ENCODE data around the gene IL5.
"Not testable (repeated sequence)": the region's sequence is repeated elsewhere in the genome, so short reads cannot be mapped to it uniquely, and the experiment has no call there.

The IL5 gene

DNA sequence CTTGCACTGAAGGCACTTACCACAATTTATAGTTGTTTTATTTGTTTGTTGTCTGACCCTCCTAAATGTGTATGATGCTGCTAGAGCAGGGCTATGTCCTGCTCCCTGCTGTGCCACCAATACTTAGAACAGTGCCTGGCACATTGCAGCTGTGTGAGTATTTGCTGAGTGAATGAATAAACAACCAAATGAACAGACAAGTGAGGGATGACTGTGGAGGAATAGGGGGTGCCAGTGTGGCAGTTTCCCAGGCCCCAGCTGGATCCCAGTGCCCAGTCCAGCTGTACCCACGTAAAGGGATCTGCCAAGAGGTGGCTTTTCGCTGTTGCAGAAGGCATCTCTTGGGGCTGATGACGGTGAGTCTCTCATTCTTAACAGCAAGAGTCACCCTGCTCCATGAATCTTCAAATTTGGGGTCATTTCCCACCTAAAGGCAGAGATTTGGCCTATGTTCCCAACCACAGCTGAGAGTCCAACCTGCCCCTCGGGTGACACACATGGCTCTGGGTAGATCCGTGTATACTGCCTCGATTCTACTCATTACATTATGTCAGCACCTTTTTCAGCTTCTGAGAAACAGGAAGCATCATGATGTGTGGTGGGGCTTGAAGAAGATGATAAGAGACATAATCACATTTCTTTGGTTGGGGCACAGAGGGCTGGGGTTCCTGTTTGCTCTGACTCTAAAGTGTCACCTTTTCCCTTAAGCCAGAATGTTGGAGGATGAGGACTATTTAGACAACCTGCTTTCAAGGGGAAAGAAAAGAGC lies 14.3 kb downstream of the IL5 start:
- no peak for DNase-seq (ENCODE audit: low read depth)

DNA sequence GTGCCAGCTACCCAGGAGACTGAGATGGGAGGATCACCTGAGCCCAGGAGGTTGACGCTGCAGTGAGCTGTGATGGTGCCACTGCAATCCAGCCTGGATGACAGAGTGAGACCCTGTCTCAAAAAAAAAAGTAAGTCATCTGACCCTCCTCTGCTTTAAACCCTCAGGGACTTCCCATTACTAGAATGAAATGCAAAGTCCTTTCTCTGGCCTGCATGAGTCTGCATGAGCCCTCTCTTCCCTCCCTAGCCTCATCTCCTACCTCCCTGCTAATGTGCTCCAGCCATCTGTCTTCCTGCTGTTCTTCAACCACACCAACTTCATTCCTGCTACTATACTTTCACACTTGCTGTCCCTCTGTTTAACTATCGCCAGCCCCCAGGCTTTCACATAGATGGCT lies 15.3 kb downstream of the IL5 start:
- no peak for DNase-seq (ENCODE audit: low read depth)

DNA sequence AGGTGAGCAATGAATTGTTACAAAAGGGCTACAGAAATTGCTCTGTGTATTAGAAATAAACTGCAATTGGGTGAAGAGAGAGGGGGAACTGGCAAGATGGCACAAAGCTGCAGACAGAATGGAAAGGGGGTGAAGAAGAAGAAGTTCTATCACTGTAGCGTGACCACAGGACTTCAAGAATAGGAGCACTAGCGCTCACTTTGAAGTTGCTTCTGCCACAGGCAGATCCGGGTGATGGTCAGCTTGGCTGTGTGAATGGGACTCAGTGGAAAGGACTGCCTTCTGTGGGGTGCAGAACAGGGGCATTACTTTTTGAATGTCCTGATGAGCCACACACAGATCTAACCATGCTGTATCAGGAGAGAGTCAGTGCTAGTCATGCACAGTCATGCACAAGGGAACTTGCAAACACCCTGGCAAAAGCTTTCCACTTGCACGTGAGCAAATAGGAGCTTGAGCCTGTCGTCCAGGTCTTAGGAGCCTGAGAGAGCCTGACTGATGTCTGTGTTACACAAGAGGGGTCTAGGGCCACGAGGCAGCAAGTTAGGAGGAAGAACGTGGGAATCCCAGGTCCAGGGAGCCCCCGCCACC lies 16.3 kb downstream of the IL5 start:
- no peak for DNase-seq (ENCODE audit: low read depth)

DNA sequence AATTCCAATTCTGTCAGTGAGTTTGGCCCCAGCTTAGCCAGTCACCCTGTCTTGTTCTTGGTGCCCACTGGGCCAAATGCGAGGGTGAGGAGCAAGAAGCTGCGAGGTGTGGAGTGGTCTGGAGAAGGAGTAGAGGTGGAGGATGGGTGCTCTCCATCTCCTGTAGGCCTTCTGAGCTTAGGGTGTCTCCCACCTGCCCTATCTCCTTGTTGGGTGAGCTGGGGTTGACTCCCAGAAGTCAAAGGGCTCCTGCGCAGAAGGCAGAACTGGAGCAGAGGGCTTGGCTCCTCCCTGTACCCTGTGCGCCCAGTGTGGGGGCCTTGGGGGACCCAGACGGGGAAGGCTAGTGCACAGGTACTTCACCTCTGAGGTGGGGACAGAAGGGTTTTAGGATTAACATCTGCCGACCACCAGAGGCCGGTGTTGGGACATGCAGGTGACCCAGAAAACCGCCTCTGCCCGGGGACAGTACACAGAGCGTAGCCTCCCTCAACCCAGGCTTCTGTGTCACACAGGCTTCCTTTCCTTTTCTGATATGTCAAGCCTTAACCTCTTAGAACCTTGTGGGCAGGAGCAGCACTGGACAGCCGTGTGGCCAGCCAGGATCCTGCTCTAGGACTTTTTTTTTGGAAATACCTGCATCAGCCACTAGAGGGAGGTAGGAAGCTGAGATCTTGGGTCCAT lies 16.9 kb downstream of the IL5 start:
- DNase-seq (ENCODE audit: low read depth) = peak; percentile 25

DNA sequence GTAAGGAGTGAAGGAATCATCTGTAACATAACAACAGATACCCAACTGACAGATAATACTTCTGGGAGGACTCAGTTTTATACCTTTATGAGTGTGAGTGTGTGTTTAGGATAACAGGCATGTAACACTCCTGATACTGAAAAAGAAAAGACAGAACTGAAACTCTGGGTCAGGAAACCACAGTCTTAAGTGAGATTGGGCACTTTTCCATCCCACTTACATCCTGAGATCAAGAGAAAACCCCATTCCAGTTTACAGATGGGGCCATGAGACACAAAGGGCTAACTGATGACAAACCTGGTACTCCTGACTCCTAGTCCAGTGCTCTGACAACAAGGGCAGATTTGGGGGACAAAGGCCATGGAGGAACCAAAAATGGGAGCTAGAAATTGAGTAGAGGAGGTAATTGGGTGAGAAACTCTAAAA lies 18.0 kb downstream of the IL5 start:
- DNase-seq (ENCODE audit: low read depth) = no peak

DNA sequence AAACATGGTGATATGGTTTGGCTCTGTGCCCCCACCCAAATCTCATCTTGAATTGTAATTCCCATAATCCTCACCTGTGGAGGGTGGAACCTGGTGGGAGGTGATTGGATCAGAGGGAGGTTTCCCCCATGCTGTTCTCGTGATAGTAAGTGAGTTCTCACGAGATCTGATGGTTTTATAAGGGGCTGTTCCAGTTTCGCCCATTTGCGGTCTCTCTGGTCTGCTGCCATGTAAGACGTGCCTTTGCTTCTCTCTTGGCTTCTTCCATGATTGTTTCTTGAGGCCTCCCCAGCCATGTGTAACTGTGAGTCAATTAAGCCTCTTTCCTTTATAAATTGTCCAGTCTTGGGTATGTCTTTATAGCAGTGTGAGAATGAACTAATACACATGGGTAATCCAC lies 18.4 kb downstream of the IL5 start:
- DNase-seq (ENCODE audit: low read depth) = not testable (repeated sequence)

DNA sequence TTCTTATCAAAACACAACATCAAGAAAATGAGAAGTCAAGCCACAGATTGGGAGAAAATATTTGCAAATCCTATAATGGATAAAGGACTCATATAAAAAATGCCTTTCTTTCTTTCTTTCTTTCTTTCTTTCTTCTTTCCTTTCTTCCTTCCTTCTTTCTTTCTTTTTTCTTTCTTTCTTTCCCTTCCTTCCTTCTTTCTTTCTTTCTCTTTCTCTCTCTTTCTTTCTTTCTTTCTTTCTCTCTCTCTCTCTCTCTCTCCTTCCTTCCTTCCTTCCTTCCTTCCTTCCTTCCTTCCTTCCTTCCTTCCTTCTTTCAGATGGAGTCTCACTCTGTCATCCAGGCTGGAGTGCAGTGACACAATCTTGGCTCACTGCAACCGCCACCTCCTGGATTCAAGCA lies 21.3 kb downstream of the IL5 start:
- not testable (repeated sequence) for DNase-seq (ENCODE audit: low read depth)

DNA sequence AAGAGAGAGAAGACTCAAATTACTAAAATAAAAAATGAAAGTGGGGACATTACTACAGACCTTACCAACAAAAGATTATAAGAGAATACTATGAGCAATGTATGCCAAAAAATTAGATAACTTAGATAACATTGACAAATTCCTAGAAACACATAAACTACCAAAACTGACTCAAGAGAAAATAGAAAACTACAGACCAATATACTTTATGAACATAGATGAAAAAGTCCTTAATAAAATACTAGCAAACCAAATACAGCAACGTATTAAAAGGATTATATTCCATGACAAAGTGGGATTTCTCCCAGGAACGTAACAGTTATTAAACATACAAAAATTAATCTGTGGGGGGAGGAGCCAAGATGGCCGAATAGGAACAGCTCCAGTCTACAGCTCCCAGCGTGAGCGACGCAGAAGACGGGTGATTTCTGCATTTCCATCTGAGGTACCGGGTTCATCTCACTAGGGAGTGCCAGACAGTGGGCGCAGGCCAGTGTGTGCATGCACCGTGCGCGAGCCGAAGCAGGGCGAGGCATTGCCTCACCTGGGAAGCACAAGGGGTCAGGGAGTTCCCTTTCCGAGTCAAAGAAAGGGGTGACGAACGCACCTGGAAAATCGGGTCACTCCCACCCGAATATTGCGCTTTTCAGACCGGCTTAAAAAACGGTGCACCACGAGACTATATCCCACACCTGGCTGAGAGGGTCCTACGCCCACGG lies 29.5 kb downstream of the IL5 start:
- DNase-seq (ENCODE audit: low read depth) = not testable (repeated sequence)

DNA sequence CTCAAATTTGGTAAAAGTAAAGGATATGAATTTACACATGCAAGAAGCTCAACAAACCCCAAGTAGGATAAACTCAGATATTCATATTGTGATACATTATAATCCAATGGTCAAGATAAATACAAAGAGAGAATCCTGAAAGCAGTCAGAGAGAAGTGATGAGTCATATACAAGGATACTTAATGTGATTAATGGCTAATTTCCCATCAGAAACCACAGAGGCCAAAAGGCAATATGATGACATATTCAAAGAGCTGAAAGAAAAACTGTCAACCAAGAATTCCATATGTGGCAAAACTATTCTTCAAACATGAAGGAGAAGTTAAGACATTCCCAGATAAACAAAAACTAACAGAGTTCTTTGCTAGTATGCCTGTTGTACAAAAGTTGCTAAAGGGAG lies 33.2 kb downstream of the IL5 start:
- peak; percentile 18 for DNase-seq (ENCODE audit: low read depth)

DNA sequence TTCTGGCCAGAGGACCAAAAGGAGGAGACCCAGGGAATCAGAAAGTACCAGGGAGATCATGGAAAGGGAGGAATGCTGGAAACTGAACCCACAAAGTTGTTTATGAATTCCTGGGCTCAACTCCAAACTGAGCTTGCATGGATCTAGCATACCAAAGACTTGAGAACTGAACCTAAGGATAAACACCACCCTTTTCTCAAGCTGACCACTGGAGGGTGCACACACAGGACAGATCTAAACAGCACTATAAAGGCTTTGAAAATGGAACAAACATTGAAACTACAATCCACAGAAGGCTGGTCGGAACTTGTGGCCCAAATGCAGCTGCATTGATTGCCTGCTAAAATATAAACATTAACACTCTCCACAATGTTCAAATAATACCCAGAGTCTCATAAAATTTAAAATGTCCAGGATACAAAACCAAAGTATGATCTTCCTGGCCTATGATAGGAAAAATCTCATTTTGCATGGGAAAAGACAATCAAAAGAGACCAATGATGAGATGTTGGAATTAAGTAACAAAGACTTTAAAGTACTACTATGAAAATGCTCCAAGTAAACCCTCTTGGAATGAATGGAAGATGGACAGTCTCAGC lies 37.1 kb downstream of the IL5 start:
- DNase-seq (ENCODE audit: low read depth) = peak; percentile 91

DNA sequence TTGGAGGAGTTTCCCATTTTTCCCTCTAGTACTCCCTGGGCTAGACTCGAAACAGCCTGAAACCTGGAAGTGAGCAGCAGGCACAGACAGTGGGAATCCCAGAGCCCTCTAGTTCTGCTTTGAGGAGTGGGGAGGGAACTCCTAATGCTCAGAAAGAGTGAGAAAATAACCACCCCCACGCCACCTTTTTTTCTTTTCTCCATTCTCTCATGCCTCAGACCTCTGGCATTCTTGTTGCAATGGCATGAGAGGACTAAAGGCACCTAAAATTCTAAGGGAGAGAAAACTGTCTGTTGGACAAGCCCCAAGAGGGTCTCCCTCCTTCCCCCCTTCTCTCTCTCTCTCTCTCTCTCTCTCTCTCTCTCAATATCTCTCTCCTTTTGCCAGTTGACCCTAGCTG lies 37.7 kb downstream of the IL5 start:
- DNase-seq (ENCODE audit: low read depth) = no peak

DNA sequence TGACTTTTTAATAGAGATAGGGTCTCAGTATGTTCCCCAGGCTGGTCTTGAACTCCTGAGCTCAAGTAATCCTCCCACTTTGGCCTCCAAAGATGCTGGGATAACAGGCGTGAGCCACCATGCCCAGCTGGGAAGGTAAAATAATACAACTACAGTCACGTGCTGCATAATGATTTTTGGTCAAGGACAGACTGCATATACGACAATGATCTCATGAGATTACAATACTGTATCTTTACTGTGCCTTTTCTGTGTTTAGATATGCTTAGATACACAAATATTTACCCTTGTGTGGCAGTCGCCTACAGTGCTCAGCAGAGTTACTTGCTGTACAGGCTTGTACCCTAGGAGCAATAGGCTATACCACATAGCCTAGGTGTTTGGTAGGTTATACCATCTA lies 38.6 kb downstream of the IL5 start:
- DNase-seq (ENCODE audit: low read depth) = no peak

DNA sequence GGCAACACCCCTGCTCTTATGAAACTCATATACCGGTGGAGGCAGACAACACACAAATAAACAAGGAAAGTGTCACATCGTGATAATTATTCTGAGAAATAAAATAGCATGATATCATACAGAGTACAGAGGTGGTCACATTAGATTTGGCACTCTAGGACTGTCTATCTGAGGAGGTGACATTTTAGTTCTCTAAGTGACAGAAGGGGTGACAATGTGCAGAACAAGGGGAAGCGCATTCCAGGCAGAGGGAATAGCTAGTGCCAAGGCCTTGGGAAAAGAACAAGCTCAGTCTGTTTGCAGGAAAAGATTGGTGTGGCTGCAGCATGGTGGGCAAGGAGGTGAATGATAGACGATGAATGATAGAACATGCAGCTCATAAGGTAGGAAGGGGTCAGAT lies 40.1 kb downstream of the IL5 start:
- DNase-seq (ENCODE audit: low read depth) = no peak

DNA sequence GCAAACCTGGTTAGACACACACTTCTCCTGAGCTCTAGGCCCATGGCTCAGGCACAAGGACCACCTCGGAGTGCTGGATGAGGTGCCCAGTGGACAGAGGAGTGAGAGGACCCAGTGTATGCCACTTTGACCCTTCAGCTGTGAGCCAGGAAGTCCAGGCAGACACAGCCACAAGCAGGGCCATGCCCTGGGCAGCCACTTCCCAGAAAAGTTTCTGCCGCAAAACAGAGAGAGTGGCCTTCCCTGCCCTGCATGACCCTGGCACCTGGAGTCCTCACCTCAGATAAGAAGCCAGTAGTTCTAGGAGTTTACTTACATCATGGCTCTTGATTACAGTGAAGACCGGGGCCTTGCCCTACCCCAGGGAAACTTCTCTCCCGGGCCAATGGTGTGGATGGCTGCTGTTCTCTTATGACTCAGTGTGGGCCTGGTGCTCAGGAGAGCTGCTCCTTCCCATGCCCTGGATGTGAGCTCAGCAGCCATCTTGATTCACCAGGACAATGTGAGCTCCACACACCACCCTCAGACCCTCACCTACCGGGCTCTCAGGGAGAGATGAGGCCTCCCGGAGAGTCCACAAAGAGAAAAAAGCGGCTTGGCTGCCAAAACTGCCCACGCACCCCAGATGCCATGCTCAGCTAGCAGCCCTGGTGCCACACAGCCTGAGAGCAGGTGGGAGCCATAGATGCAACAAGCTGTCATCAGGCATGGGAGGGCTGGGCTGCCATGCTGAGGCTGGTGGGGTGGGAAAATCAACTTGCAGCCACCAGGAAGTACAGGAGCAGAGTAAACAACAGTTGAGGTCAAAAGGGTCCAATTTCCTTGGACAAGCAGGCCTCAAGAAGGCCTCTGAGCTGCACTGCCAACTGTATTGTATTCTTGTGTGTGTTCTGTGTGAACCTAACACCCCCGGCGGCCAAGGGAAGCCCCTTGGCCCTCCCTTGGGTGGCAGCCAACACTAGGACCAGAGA lies 41.1 kb downstream of the IL5 start:
- no peak for DNase-seq (ENCODE audit: low read depth)

DNA sequence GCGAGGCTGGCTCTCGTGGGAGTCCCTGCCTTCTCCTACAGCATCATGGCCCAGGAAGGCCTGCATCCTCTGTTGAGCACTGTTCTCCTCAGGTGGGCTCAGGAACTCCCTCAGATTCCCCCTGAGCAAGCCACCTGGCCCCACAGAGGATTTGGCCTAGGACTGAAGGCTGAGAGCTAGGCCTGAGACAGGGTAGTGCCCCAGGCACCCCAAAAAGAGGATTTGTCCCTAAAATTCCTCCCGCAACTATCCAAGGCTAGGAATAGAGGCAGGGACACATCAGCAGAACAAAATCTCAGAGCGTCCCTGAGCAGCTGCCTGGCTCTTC lies 41.7 kb downstream of the IL5 start:
- no peak for DNase-seq (ENCODE audit: low read depth)

DNA sequence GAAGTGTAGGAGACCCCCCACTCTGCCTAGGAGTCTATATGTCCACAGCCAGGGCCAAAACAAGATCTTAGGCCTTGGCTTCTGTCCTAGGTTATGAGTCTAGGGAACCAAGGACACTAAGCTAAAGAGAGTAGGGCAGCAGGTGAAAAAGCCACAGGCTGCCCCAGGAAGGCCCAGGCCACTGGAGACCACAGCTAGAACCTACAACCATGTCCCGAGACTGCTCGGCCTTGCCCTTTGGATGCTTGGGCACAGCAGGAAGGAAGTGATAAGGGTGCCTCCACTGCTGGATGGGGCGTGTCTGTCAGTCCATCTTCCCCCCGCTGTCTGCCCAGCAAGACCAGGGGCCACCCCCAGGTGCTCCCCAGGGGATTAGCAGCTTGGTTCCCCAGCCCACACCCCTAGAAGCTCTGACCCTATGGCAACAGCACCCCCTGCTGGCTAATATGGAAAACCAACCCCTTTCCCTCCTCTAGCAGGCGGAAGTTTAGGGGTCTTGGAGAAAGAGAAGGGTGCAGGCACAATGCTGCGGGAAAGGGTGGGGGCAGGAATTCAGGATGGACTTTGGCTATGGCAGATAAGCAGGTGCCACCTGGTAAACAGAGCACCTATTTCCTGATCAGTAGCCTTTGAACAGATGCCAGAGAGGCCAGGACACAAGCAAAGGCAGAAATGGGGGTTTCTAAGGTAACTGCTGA lies 42.2 kb downstream of the IL5 start:
- peak; percentile 38 for DNase-seq (ENCODE audit: low read depth)

DNA sequence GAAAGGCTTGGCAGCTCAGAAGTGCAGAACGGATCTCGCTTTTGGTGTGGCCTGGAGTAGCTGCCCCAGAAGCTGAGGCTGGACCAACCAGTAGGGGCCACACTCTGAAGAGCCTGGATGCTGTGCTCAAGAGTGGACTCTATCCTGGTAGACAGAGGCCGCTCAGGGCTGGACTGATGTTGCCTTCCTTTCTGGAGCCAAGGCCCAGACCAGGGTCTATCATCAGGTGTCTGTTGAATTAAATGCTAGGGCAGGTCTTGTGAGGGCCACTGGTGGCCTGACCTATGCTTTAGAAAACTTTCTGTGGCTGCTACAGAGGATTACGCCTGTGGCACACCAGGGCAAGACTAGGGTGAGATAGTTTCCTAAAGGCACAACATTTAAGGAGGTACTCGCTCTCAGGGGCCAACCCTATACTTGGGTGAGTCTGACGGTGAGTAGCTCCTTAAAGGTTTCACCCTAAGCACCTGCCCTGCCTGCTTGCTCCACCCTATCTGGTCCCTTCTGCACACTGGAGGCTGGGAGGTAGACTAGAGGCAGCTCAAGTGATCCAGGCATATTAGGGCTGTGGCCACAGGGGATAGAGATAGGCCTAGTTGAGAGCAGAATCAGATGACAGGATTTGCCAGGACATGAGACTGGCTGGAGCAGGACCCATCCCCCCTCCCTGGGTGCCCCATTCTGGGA lies 42.9 kb downstream of the IL5 start:
- no peak for DNase-seq (ENCODE audit: low read depth)

DNA sequence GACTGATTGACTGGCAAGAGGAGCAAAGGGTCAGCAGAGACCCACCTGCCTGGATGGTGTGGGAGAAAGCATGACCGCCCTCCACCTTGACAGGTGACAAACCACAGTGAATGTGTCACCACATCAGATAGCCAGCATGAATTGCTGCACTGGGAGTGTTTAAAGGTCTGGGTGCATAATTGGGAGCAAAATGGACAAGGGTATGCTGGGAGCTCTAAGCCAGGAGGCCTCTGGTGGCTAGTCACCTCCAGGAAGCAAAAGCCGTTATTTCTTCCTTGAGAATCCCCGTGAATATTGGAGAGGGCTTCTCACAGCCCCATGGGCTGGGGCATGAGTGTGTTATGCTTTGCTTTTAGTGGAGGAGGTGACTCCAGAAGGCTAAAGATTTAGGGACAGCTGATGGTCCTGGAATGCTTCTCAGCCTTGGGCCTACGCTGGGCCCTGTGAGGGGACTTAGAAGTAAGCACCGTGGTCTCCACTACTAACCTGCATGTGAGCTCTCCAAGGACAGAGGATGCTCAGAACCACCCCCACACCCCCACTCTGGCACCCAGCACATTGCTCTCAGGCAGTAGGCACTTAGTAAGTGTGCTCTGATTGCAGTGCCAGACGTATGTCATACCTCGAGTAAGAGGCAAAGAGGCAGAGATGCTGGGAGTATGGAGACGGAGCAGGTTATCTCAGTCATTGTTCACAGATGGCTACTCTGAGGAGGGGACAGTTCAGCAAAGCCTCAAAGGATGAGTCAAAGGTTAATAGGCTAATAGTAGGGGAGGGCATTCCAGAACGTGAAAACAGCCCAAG lies 43.7 kb downstream of the IL5 start:
- DNase-seq (ENCODE audit: low read depth) = no peak

DNA sequence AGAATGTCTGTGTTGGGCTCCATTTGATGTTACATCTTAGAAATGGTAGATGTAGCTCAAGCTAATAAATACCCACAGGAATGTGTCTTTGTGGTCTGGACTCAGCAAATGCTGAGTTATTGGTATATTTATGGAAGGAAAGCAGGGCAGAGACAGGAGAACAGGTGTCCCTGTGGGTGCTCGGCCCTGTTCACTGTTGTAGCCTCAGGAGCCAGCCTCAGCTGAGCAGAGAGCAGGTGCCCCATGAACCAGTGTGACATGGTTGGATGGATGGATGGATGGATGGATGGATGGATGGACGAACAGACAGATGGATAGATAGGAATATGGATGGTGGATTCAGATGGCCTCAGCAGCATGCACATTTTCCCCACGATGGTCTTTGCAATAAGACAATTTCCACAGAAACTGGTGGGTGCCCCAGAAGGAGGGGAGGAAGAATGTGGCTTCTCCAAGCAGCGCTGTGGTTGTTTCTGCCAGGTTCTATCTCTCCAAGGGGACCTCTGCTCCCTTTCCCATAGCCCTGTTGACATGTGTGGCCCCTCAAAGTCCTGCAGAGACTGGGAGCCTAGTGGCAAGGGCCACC lies 44.5 kb downstream of the IL5 start:
- DNase-seq (ENCODE audit: low read depth) = no peak
